SH-SY5Y (cell line): ENCODE measurements around the gene C2orf76.

Source experiments
- GATA2 ChIP-seq: IDR thresholded peaks from 2 replicates; pipeline ENCODE4 v1.6.1; 2011; ENCODE audit warnings: mild to moderate bottlenecking, low read depth, low read length
- GATA3 ChIP-seq: IDR thresholded peaks from 2 replicates; pipeline ENCODE4 v1.6.1; 2011; ENCODE audit warnings: low read depth, mild to moderate bottlenecking, low read length, moderate library complexity

C2orf76 gene

DNA sequence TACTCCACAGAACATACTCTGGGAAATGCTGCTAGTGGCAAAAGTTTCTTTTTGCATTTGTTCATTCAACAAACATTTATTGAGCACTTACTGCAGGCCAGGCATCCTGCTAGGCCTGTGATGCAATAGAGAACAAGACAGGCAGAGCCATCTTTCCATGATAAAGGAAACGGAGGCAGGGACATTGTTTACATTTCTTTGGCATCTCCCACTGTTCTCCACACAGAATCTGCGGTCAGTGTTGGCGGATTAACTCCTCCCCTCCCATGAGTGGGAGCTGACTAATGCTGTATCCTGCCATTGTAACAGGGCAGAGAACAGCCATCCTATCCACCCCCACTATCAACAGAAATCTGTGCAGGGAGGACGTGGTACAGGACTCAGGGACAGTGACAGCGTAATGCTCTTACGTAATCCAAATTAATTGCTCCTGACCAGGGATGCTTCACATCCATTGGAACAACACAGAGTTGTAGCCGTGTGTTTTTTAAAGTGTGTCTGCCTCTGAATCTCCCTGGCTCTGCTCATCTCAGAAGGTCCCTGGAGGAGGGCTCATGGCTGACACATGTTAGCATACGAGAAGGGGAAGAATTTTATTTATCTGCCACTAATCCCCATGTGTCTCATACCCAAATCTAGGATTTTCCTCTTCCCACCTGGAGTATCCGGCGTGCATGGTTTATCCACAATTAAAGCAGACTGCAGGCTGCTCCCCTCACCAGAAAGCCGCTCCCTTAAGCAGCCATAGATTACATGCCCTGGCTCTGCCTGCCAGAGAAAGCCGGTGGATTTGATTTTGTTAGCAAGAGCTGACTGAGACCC, 110.7 kb downstream of the C2orf76 start:
- peak; percentile 70 for TF ChIP-seq GATA2
- TF ChIP-seq GATA3 = no peak

- no peak for TF ChIP-seq GATA3
- no peak for TF ChIP-seq GATA2
Observed at GRCh38 chr2:119254601-119255080, 112.0 kb downstream of the C2orf76 start.

DNA sequence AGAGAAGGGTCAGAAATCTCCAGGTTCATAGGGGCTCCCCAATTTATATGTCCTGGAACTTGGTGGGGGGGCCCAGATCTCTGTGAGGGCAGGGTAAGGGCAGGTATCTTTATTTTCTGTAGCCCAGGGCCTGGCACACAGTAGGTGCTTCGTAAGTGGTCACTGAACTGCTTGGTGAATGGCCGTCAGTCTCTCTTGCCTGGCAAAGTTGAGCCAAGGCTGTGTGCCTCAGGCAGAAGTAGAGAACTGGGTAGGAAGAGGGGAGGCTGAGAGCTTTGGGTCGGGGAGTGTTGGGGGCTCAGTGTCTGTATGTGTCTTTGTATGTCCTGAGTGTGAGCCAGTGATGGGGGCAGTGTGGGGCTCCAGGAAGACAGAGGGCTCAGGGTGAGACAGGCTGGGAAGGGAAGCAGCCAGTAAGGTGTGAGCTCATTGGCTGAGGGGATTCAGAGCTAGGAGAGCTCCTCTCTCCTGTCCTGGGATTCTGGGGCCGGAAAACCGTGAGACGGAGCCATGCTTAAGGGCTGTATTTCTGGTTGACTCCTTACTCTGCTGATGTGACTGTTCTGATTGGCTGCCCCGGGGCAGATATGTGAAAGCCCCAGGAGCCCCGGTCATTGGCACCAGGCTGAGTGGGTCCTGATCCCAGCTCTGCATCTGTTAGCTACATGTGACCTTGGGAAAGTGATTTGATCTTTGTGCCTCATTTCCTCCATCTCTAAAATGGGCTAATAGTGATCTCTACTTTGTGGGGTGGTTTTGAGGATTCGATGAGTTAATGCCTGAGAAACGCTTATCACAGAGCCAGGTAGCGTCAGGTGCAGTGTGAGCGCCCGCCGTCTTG, 112.7 kb downstream of the C2orf76 start:
- no peak for TF ChIP-seq GATA2
- TF ChIP-seq GATA3 = no peak

DNA sequence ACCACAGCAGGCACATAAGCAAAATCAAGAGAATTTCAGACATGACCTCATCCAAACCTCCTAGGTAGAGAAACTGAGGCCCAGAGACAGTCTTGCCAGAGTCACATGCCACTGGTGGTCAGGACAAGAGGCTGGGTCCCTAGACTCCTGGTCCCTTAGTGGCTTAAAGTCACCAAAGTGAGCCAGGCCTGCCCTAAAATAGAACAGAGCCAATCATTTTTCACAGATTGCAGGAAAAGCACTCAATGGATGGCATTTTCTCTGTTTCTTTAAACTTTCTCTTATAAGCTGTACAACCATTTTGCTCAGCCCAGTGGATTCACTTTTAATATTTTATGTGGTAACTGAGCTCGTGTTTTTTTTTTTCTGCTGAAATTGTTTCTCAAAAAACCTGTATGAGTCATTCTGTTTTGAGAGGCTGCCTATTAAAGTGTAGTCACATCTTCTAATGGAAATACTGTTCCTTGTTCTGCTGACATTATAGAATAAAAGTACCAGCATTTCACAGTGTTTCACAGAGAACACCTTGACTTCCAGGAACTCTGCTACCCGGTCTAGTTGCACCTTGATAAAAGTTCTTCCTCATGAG, 113.4 kb downstream of the C2orf76 start:
- TF ChIP-seq GATA2 = no peak
- no peak for TF ChIP-seq GATA3
